Esophagus muscularis mucosa (tissue), 4 donors: ENCODE measurements around the gene MAPK8IP3. TPM values are rescaled to one million over a fixed set of nuclear protein-coding genes. Genes with fewer than 3 reads are reported as not detected.
A peak's percentile ranks its signal among the peaks of the same experiment; 100 is the strongest.

Experiments used
- DNase-seq: peaks from one replicate; pipeline ENCODE4 v3.0.0-alpha.2; 2017; ENCODE audit errors: extremely low spot score
- H3K27ac ChIP-seq, 4 donors: fragments of 200-600 bp; sonication (generic); replicated peaks in 1 of 4; 1 replicate in 3 of 4; 2 replicates in 1 of 4; pipeline ENCODE4 v1.5.1; 2016 to 2019; ENCODE audit warnings: mild to moderate bottlenecking in 1 of 4
- H3K27me3 ChIP-seq, 4 donors: fragments of 200-600 bp; sonication (generic); one replicate each; pipeline versions ENCODE4 v1.5.1 to v1.6.0; 2016 to 2019
- H3K36me3 ChIP-seq, 4 donors: fragments of 200-600 bp; sonication (generic); one replicate each; pipeline ENCODE4 v1.5.1; 2016 to 2019
- H3K4me1 ChIP-seq, 4 donors: fragments of 200-600 bp; sonication (generic); one replicate each; pipeline ENCODE4 v1.5.1; 2016 to 2019
- H3K4me3 ChIP-seq, 4 donors: fragments of 200-600 bp; sonication (generic); 1 replicate in 2 of 4; 2 replicates in 2 of 4; pipeline ENCODE4 v1.5.1; 2016 to 2019; ENCODE audit warnings: mild to moderate bottlenecking in 4 of 4, moderate library complexity in 1 of 4
- H3K9me3 ChIP-seq, 4 donors: fragments of 200-600 bp; sonication (generic); 1 replicate in 3 of 4; 2 replicates in 1 of 4; pipeline ENCODE4 v1.5.1; 2016 to 2019
- CTCF ChIP-seq, 3 experiments: fragments of 200-600 bp in 2 of 3; fragments of 450-650 bp in 1 of 3; sonication (generic) in 2 of 3; IDR thresholded peaks; one replicate each; pipeline ENCODE4 v1.5.1; 2017 to 2019; ENCODE audit warnings: antibody characterized with exemption in 3 of 3, mild to moderate bottlenecking in 2 of 3, moderate library complexity in 1 of 3
- EP300 ChIP-seq: sonication (generic); formaldehyde crosslinking; IDR thresholded peaks from one replicate; pipeline ENCODE4 v1.6.1; 2017; ENCODE audit warnings: antibody characterized with exemption
- POLR2A ChIP-seq: fragments of 450-650 bp; IDR thresholded peaks from one replicate; pipeline ENCODE4 v1.6.1; 2017; ENCODE audit warnings: antibody characterized with exemption, moderate library complexity, mild to moderate bottlenecking, low read depth
- POLR2AphosphoS5 ChIP-seq, 2 donors: sonication (generic); formaldehyde crosslinking; IDR thresholded peaks; one replicate each; pipeline ENCODE4 v1.6.1; 2017; ENCODE audit warnings: antibody characterized with exemption in 2 of 2
- WGBS: methylation state at CpG from one replicate; pipeline ENCODE4 v1.1.5; 2018; 5-methylcytosine and 5-hydroxymethylcytosine counted together
- intact Hi-C: fragments of 100-400 bp; cut with DNase I; formaldehyde crosslinking; loops from one replicate; pipeline ENCODE4 v1.15.1; 2023
- total RNA-seq, 4 donors: library from RNA; depleted of rRNA; stranded (reverse); fragments of >200 nt; gene quantifications; one replicate each; pipeline versions ENCODE4 v1.1.0 to v1.2.1, GENCODE V29; 2016

MAPK8IP3 gene
- total RNA-seq, 4 donors from 2014 or later = 21.5 to 36.2 (median 28.5) TPM

- 87% methylated on average over 18 of the region's 18 CpGs for WGBS
- Histone ChIP-seq H3K36me3 (peaks cover 23 to 40% (median 38%) of the 10 kb centered on the region in 4 donors), H3K27me3 (no peaks in the 10 kb centered on the region), H3K9me3 (no peaks in the 10 kb centered on the region), H3K4me1 (peaks cover 8 to 30% (median 18%) of the 10 kb centered on the region in 4 donors), H3K4me3 (peak overlapping the region; percentile 78 to 95 (median 88)), H3K27ac (peak overlapping the region in 2 of 4 donors; percentile 70 to 84)
- TF ChIP-seq EP300 (no peak), POLR2AphosphoS5 (IDR thresholded peaks at IDR 0.05) (no peak), CTCF (IDR thresholded peaks at IDR 0.05) (no peak), POLR2A (no peak)
- intact Hi-C loops = no loop called here
- DNase-seq = no peak
Measured at GRCh38 chr16:1677339-1677738, 28.7 kb upstream of the MAPK8IP3 start.

- H3K4me1 ChIP-seq = peaks cover 8 to 30% (median 18%) of the 10 kb centered on the region in 4 donors
- 0% methylated on average over 3 of the region's 79 CpGs for WGBS
- intact Hi-C loops = loop anchor here (2.0 kb wide), 1 partner anchor 27 kb away; no protein-coding TSS in a partner anchor
- peak; percentile 98 for DNase-seq
- peak within 1 kb of the TSS; percentile 70 to 84 (median 76) for H3K27ac ChIP-seq
- H3K4me3 ChIP-seq = peak within 1 kb of the TSS; percentile 78 to 95 (median 88)
- H3K9me3 ChIP-seq = no peaks in the 10 kb centered on the region
- peak in 1 of 3 experiments; percentile 10 for TF ChIP-seq CTCF (IDR thresholded peaks at IDR 0.05)
- peak; percentile 72 to 74 for TF ChIP-seq POLR2AphosphoS5 (IDR thresholded peaks at IDR 0.05)
- TF ChIP-seq POLR2A = no peak
- TF ChIP-seq EP300 = no peak
- no peaks in the 10 kb centered on the region for H3K27me3 ChIP-seq
- peaks cover 17 to 33% (median 31%) of the 10 kb centered on the region in 4 donors for H3K36me3 ChIP-seq
Measured at GRCh38 chr16:1677942-1678499, 28.0 kb upstream of the MAPK8IP3 start, which contains the start of gene JPT2. TSS of gene JPT2 (plus strand) at chr16:1678279. CDS start at chr16:1678313, 34 bp downstream.

GRCh38 chr16:1678500-1679098, 27.4 kb upstream of the MAPK8IP3 start:
- H3K4me1 ChIP-seq = peaks cover 8 to 30% (median 18%) of the 10 kb centered on the region in 4 donors
- intact Hi-C loops = loop anchor here (2.0 kb wide), 1 partner anchor 26 kb away; no protein-coding TSS in a partner anchor
- no peaks in the 10 kb centered on the region for H3K27me3 ChIP-seq
- H3K36me3 ChIP-seq = peaks cover 17 to 33% (median 29%) of the 10 kb centered on the region in 4 donors
- TF ChIP-seq POLR2AphosphoS5 (IDR thresholded peaks at IDR 0.05) (no peak), CTCF (IDR thresholded peaks at IDR 0.05) (no peak), EP300 (no peak), POLR2A (no peak)
- DNase-seq = no peak
- H3K9me3 ChIP-seq = no peaks in the 10 kb centered on the region
- WGBS = 6% methylated on average over 3 of the region's 45 CpGs
- peak overlapping the region; percentile 78 to 95 (median 88) for H3K4me3 ChIP-seq
- H3K27ac ChIP-seq = peak overlapping the region; percentile 70 to 84 (median 76)

GRCh38 chr16:1680361-1680760, 25.6 kb upstream of the MAPK8IP3 start:
- Histone ChIP-seq H3K9me3 (no peaks in the 10 kb centered on the region), H3K4me3 (no peak overlapping the region), H3K27ac (no peak overlapping the region), H3K27me3 (no peaks in the 10 kb centered on the region), H3K36me3 (peaks cover 4 to 29% (median 25%) of the 10 kb centered on the region in 4 donors), H3K4me1 (peaks cover 8 to 30% (median 18%) of the 10 kb centered on the region in 4 donors)
- TF ChIP-seq EP300 = no peak
- no peak for TF ChIP-seq CTCF (IDR thresholded peaks at IDR 0.05)
- TF ChIP-seq POLR2A = no peak
- no peak for DNase-seq
- 97% methylated on average over 14 of the region's 14 CpGs for WGBS
- intact Hi-C loops = no loop called here
